GM18498 (cell line): ENCODE measurements around the gene CTBP1.
A peak's percentile ranks its signal among the peaks of the same experiment; 100 is the strongest.

Source experiments
- ATAC-seq: cut with Tn5 transposase; IDR thresholded peaks from one replicate; pipeline ENCODE4 v1.9.1; 2021; ENCODE audit warnings: mild to moderate bottlenecking, moderate library complexity; ENCODE audit not compliant: unreplicated experiment

CTBP1 gene

GRCh38 chr4:1250921-1251772, 2.2 kb upstream of the CTBP1 start:
- ATAC-seq, result no peak

- no peak for ATAC-seq
Observed at GRCh38 chr4:1250527-1250812, 1.5 kb upstream of the CTBP1 start.

GRCh38 chr4:1249731-1250526, 999 bp upstream of the CTBP1 start:
- ATAC-seq, result peak; percentile 0

- peak; percentile 71 for ATAC-seq
Observed at GRCh38 chr4:1249148-1249730, 309 bp upstream of the CTBP1 start.

- no peak for ATAC-seq
Observed at GRCh38 chr4:1247864-1248244, 1.1 kb downstream of the CTBP1 start.

- no peak for ATAC-seq
Observed at GRCh38 chr4:1246901-1247863, 1.7 kb downstream of the CTBP1 start.

- ATAC-seq, result no peak
Observed at GRCh38 chr4:1246111-1246881, 2.6 kb downstream of the CTBP1 start.

GRCh38 chr4:1245481-1246051, 3.4 kb downstream of the CTBP1 start:
- ATAC-seq, result no peak

GRCh38 chr4:1244978-1245471, 3.9 kb downstream of the CTBP1 start:
- ATAC-seq, result no peak

- ATAC-seq, result no peak
Observed at GRCh38 chr4:1244081-1244977, 4.6 kb downstream of the CTBP1 start.

- no peak for ATAC-seq
Observed at GRCh38 chr4:1243451-1244080, 5.4 kb downstream of the CTBP1 start.

- ATAC-seq, result no peak
Observed at GRCh38 chr4:1242506-1243450, 6.2 kb downstream of the CTBP1 start.

GRCh38 chr4:1241936-1242505, 6.9 kb downstream of the CTBP1 start:
- ATAC-seq, result no peak

GRCh38 chr4:1241466-1241935, 7.4 kb downstream of the CTBP1 start:
- no peak for ATAC-seq

GRCh38 chr4:1240721-1241465, 8.0 kb downstream of the CTBP1 start:
- ATAC-seq, result no peak

- no peak for ATAC-seq
Observed at GRCh38 chr4:1239950-1240307, 9.0 kb downstream of the CTBP1 start.
